Keratinocyte (primary cell): ENCODE data around the gene NDUFB11.

Source experiments
- CTCF ChIP-seq, 3 experiments: IDR thresholded peaks in 1 of 3; conservative IDR thresholded peaks in 1 of 3; optimal IDR thresholded peaks in 1 of 3; 2 replicates in 2 of 3; 3 replicates in 1 of 3; pipeline versions ENCODE3 to v1.5.1; 2011; ENCODE audit warnings: low read length in 3 of 3, mild to moderate bottlenecking in 3 of 3, moderate library complexity in 2 of 3, control low read depth in 1 of 3, inconsistent platforms in 1 of 3; ENCODE audit not compliant: insufficient read depth in 2 of 3; ENCODE audit errors: extremely low read depth in 1 of 3
- EZH2 ChIP-seq: IDR thresholded peaks from one replicate; pipeline ENCODE4 v1.6.1; 2012; ENCODE audit warnings: inconsistent platforms, mild to moderate bottlenecking, low read length, moderate library complexity

GRCh38 chrX:47171996-47172395, 27.5 kb upstream of the NDUFB11 start:
- TF ChIP-seq CTCF (optimal IDR thresholded peaks at IDR 0.05 in 1 of 3, IDR thresholded peaks at IDR 0.05 in 1 of 3, conservative IDR thresholded peaks at IDR 0.05 in 1 of 3; ENCODE audit: extremely low read depth in 1 of 3, insufficient read depth in 2 of 3, low read length in 3 of 3): no peak
- no peak for TF ChIP-seq EZH2
